K562 (cell line): ENCODE data around the gene GPS2. TPM values are rescaled to one million over a fixed set of nuclear protein-coding genes. Genes with fewer than 3 reads are reported as not detected.

Source experiments
- ATAC-seq: fragments of 200-7000 bp; cut with Tn5 transposase; 3 replicates; pipeline ENCODE4 v1.9.1; 2020; ENCODE audit warnings: moderate library complexity
- BruUV-seq: library from RNA; stranded (reverse); fragments of 400-500 nt; replicated peaks from 2 replicates; lab custom pipeline; 2021; lab: Mats Ljungman, UMichigan
- CTCF ChIA-PET: fragments of 300-600 bp; formaldehyde crosslinking; extraction: SDS; loops from one replicate; lab custom pipeline; 2021; ENCODE audit warnings: low intra/inter-chr PET ratio; lab: Yijun Ruan, JAX
- POLR2A ChIA-PET: fragments of 300-600, 350-650 bp; sonication (Branson Sonifier 250); formaldehyde crosslinking; extraction: SDS; loops from one replicate; lab custom pipeline; 2021; ENCODE audit warnings: antibody characterized with exemption, inconsistent platforms; lab: Yijun Ruan, JAX
- DNase-seq, 4 experiments: peaks; one replicate each; pipeline versions ENCODE4 v3.0.0 to v3.0.0-alpha.2; 2011 to 2018; ENCODE audit warnings: low spot score in 3 of 4, mixed read lengths in 3 of 4; ENCODE audit errors: extremely low read depth in 1 of 4
- FAIRE-seq: peaks from 2 replicates; lab custom pipeline; 2011; peaks lifted over from hg19 to GRCh38; lab: Jason Lieb, UNC
- H2AFZ ChIP-seq: 2 replicates; pipeline ENCODE4 v1.6.0; 2011; ENCODE audit warnings: low read depth, low read length, control low read depth, inconsistent platforms
- H3K27ac ChIP-seq: fragments of 200-600 bp; 3 replicates; pipeline ENCODE4 v1.8.0; 2011; ENCODE audit warnings: low read depth, mild to moderate bottlenecking, control low read depth, inconsistent platforms, low read length, moderate library complexity, mixed read lengths; ENCODE audit errors: extremely low read depth
- H3K27me3 ChIP-seq, 2 experiments: fragments of 300-600 bp in 1 of 2; 2 replicates in 1 of 2; 3 replicates in 1 of 2; pipeline versions ENCODE4 v1.6.0 to v1.8.0; 2011; ENCODE audit warnings: inconsistent platforms in 2 of 2, low read length in 2 of 2, mild to moderate bottlenecking in 1 of 2, mixed read lengths in 1 of 2, moderate library complexity in 1 of 2; ENCODE audit not compliant: control insufficient read depth in 2 of 2, insufficient read depth in 2 of 2
- H3K36me3 ChIP-seq: fragments of 300-600 bp; 3 replicates; pipeline ENCODE4 v1.8.0; 2011; ENCODE audit warnings: mild to moderate bottlenecking, low read length, inconsistent platforms; ENCODE audit not compliant: control insufficient read depth, insufficient read depth
- H3K4me1 ChIP-seq, 2 experiments: fragments of 200-600 bp in 1 of 2; replicated peaks in 1 of 2; 2 replicates in 1 of 2; 3 replicates in 1 of 2; pipeline versions ENCODE4 v1.5.1 to v1.8.0; 2011; ENCODE audit warnings: inconsistent platforms in 2 of 2, low read length in 2 of 2, mild to moderate bottlenecking in 1 of 2, mixed read lengths in 1 of 2, moderate library complexity in 1 of 2; ENCODE audit not compliant: control insufficient read depth in 2 of 2, insufficient read depth in 2 of 2
- H3K4me2 ChIP-seq: 2 replicates; pipeline ENCODE4 v1.6.1; 2011; ENCODE audit warnings: low read length, control low read depth, inconsistent platforms, mixed read lengths; ENCODE audit not compliant: insufficient read depth
- H3K4me3 ChIP-seq: fragments of 200-600 bp; sonication (generic), shearing (Covaris generic); 2 replicates; pipeline ENCODE4 v1.5.1; 2016; ENCODE audit warnings: control low read depth, inconsistent platforms
- H3K79me2 ChIP-seq: fragments of 200-600 bp; 3 replicates; pipeline ENCODE4 v1.8.0; 2011; ENCODE audit warnings: low read length, inconsistent platforms; ENCODE audit not compliant: control insufficient read depth, insufficient read depth
- H3K9ac ChIP-seq, 2 experiments: 2 replicates each; pipeline versions ENCODE4 v1.6.0 to v1.6.1; 2011; ENCODE audit warnings: low read depth in 2 of 2, low read length in 2 of 2, control low read depth in 1 of 2, inconsistent platforms in 1 of 2, mild to moderate bottlenecking in 1 of 2, mixed read lengths in 1 of 2; ENCODE audit not compliant: insufficient read depth in 1 of 2
- H3K9me1 ChIP-seq: one replicate; pipeline ENCODE4 v1.6.0; 2011; ENCODE audit warnings: inconsistent platforms, mild to moderate bottlenecking, low read length, moderate library complexity; ENCODE audit not compliant: control insufficient read depth, insufficient read depth
- H3K9me3 ChIP-seq: replicated peaks from 2 replicates; pipeline ENCODE4 v1.5.1; 2011; ENCODE audit warnings: low read depth, low read length, inconsistent platforms; ENCODE audit not compliant: control insufficient read depth, insufficient read depth
- H4K20me1 ChIP-seq: replicated peaks from 2 replicates; pipeline ENCODE4 v1.6.1; 2011; ENCODE audit warnings: low read length, inconsistent platforms, mixed read lengths; ENCODE audit not compliant: control insufficient read depth, insufficient read depth
- BDP1 ChIP-seq: IDR thresholded peaks from 3 replicates; pipeline ENCODE4 v1.6.1; 2011; ENCODE audit not compliant: insufficient read length, insufficient read depth
- CBX2 ChIP-seq: fragments of 200-600 bp; sonication (generic); IDR thresholded peaks from one replicate; pipeline ENCODE4 v1.6.1; 2012; ENCODE audit warnings: mild to moderate bottlenecking, low read length, inconsistent platforms; ENCODE audit not compliant: insufficient read depth, poor library complexity, severe bottlenecking
- HOXB6 ChIP-seq: fragments of 250-450 bp; sonication (Bioruptor Pico); IDR thresholded peaks from 2 replicates; pipeline ENCODE4 v1.5.1; 2022; ENCODE audit warnings: mild to moderate bottlenecking, borderline replicate concordance
- WGBS: fragments of 100-300 bp; shearing (Covaris generic); methylation state at CpG from one replicate; pipeline ENCODE4 v1.1.6; 2016; ENCODE audit warnings: low coverage, mixed read lengths; ENCODE audit not compliant: insufficient coverage; ENCODE audit errors: missing lambda C conversion rate; 5-methylcytosine and 5-hydroxymethylcytosine counted together
- in situ Hi-C: fragments of 300-500 bp; cut with MboI; formaldehyde crosslinking; loops from 4 replicates; pipeline ENCODE4 v1.15.0; 2018; ENCODE audit warnings: inconsistent platforms, mixed read lengths
- intact Hi-C: fragments of 100-400 bp; cut with micrococcal nuclease; formaldehyde crosslinking; loops from 2 replicates; pipeline ENCODE4 v1.14.2; 2022
- polyA plus RNA-seq, 8 experiments: library from polyadenylated mRNA; depleted of rRNA in 4 of 8; stranded (reverse) in 5 of 8; unstranded in 3 of 8; fragments of >200 nt; fragmentation: Nextera tagmentation in 2 of 8; fragmentation: Illumina TruSeq in 1 of 8; extraction: Ambion mirVana in 2 of 8; extraction: Trizol in 1 of 8; gene quantifications; 2 replicates each; pipeline versions ENCODE4 v1.2.1 to v1.2.3, GENCODE V29; 2011 to 2014; ENCODE audit warnings: inconsistent platforms in 1 of 8, missing spikeins in 1 of 8
- total RNA-seq, 7 experiments: library from RNA; depleted of rRNA in 6 of 7; stranded (reverse); fragments of >200 nt in 6 of 7; fragmentation: Illumina TruSeq in 2 of 7; extraction: Trizol in 2 of 7; gene quantifications; 2 replicates each; pipeline versions ENCODE4 v1.2.1 to v1.2.3, GENCODE V29; 2011 to 2021; ENCODE audit warnings: low replicate concordance in 1 of 7
- TF ChIP-seq, protein P1 (sequence below): sonication (generic); formaldehyde crosslinking; IDR thresholded peaks from 2 replicates; pipeline ENCODE4 v1.4.0; 2020; ENCODE audit warnings: mild to moderate bottlenecking, missing genetic modification reagents

The GPS2 gene
- total and polyA plus RNA-seq, 9 of the 15 experiments (the other 6 are each of a cell fraction or from before 2014, with no cell fraction given) = 18.3 to 75.7 (median 37.0) TPM

DNA sequence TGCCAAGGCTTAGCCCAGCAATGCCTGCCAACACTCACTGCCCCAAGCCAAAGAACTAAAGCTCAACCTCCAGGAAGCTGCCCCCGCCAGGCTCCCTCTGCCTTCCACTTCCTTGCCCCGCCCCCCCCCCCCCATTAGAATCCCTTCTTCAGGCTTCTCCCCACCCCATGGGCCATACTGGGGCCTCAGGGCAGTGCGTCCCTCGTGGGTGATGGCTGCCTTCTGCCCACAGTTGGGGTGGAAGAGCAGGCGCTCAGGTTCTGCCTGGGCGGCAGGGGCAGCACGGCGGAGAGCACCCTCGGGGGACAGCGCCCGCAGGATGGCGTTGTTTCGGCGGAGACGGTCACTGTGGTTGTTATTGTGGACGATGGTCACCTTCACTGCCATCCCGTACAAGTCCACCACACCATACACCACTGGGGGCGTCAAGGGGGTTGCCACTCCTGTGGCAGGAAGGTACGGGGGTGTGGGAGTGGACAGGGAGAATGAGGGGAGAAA is 9.9 kb upstream of the GPS2 start:
- no TSS peak for BruUV-seq
- intact Hi-C loops (no loop called here), in situ Hi-C loops (no loop called here)
- Histone ChIP-seq H3K36me3 (peaks cover 65% of the 10 kb centered on the region; the same call in 2 of the 3 replicates), H3K9ac (no peak overlapping the region), H3K79me2 (peaks cover 16% of the 10 kb centered on the region), H3K27ac (no peak overlapping the region), H3K4me1 (peaks cover 0 to 26% of the 10 kb centered on the region in 2 experiments; a peak in 3 of 5 replicates), H2AFZ (no peak overlapping the region), H4K20me1 (no peaks in the 10 kb centered on the region), H3K27me3 (no peaks in the 10 kb centered on the region), H3K9me1 (no peaks in the 10 kb centered on the region), H3K4me3 (no peak overlapping the region), H3K9me3 (no peaks in the 10 kb centered on the region), H3K4me2 (no peak overlapping the region)
- DNase-seq (no peak), ATAC-seq (no peak), FAIRE-seq (no peak)
- TF ChIP-seq, protein P1, sequence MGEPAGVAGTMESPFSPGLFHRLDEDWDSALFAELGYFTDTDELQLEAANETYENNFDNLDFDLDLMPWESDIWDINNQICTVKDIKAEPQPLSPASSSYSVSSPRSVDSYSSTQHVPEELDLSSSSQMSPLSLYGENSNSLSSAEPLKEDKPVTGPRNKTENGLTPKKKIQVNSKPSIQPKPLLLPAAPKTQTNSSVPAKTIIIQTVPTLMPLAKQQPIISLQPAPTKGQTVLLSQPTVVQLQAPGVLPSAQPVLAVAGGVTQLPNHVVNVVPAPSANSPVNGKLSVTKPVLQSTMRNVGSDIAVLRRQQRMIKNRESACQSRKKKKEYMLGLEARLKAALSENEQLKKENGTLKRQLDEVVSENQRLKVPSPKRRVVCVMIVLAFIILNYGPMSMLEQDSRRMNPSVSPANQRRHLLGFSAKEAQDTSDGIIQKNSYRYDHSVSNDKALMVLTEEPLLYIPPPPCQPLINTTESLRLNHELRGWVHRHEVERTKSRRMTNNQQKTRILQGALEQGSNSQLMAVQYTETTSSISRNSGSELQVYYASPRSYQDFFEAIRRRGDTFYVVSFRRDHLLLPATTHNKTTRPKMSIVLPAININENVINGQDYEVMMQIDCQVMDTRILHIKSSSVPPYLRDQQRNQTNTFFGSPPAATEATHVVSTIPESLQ (CRISPR knock-in tag) = no peak
- TF ChIP-seq HOXB6 (CRISPR knock-in tag) = no peak
- TF ChIP-seq BDP1 = no peak
- TF ChIP-seq CBX2 = no peak
- 94% methylated on average over 8 of the region's 19 CpGs for whole genome bisulfite sequencing
- ChIA-PET POLR2A (interaction anchor here (1.5 kb wide), 1 partner anchor 12 kb away, joined by 3 read pairs; no protein-coding TSS in a partner anchor), CTCF (interaction anchor here (2.4 kb wide), 1 partner anchor 20 kb away, joined by 13 read pairs; no protein-coding TSS in a partner anchor)
